Breast epithelium (tissue), 3 donors: Measurements from ENCODE around the gene DNAH8.

Source experiments
- CTCF ChIP-seq, 3 donors: fragments of 450-650 bp; IDR thresholded peaks; one replicate each; pipeline ENCODE4 v1.5.1; 2016 to 2017; ENCODE audit warnings: antibody characterized with exemption in 3 of 3, mild to moderate bottlenecking in 3 of 3, moderate library complexity in 3 of 3
- POLR2AphosphoS5 ChIP-seq, 3 donors: sonication (generic); formaldehyde crosslinking; IDR thresholded peaks; one replicate each; pipeline ENCODE4 v1.6.1; 2017; ENCODE audit warnings: antibody characterized with exemption in 3 of 3

- TF ChIP-seq POLR2AphosphoS5 (IDR thresholded peaks at IDR 0.05): no peak
- no peak for TF ChIP-seq CTCF (IDR thresholded peaks at IDR 0.05)
Measured at GRCh38 chr6:38852215-38852614, 137.1 kb downstream of the DNAH8 start.
